ENCODE measurements around the gene FBXL7.

GRCh38 chr5:15492545-15492944 is 7.4 kb upstream of the FBXL7 start:
- TF ChIP-seq EZH2 (IDR thresholded peaks at IDR 0.05; ENCODE audit: low read length) (no peak), CTCF (optimal IDR thresholded peaks at IDR 0.05 in 1 of 3, IDR thresholded peaks at IDR 0.05 in 1 of 3, conservative IDR thresholded peaks at IDR 0.05 in 1 of 3; ENCODE audit: extremely low read depth in 1 of 3, insufficient read depth in 2 of 3, low read length in 3 of 3) (no peak)
